ENCODE measurements around the gene ERC2. TPM values are rescaled to one million over a fixed set of nuclear protein-coding genes. Genes with fewer than 3 reads are reported as not detected.

ERC2 gene
- total RNA-seq, 3 donors from 2014 or later (not counting 1 experiment from before 2014, with no cell fraction given): not detected

DNA sequence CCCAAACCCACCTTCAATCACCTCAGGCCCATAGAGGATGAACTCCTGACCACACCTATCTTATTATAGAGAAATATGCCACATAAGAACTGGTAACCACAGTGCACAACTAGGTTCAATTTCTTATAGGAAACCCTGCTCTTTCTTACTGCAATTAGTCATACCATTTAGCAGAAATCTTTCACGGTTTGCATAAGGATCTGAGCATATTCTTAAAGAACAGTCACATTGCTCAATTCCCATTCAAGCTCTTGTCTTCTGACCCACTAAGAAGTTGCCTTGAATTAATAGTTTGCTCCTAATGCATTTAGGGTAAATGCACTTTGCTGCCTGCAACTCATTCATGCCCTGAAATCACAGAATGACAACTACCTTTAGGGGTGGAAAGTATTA, 9.2 kb downstream of the ERC2 start:
- Histone ChIP-seq H3K27me3 (ENCODE audit: control insufficient read depth, insufficient read depth, low read length) (peaks cover 4% of the 10 kb centered on the region), H3K36me3 (ENCODE audit: control insufficient read depth, insufficient read depth, low read length) (no peaks in the 10 kb centered on the region), H3K9me3 (ENCODE audit: control insufficient read depth, insufficient read depth, low read length) (no peaks in the 10 kb centered on the region), H3K4me3 (ENCODE audit: low read length) (no peak overlapping the region), H3K4me1 (ENCODE audit: control insufficient read depth, insufficient read depth, low read length) (no peaks in the 10 kb centered on the region), H3K27ac (ENCODE audit: low read length) (no peak overlapping the region)
- H3K4me1 Mint-ChIP-seq: no peaks in the 10 kb centered on the region
- H3K4me3 Mint-ChIP-seq: no peak overlapping the region
- TF ChIP-seq, protein P1, sequence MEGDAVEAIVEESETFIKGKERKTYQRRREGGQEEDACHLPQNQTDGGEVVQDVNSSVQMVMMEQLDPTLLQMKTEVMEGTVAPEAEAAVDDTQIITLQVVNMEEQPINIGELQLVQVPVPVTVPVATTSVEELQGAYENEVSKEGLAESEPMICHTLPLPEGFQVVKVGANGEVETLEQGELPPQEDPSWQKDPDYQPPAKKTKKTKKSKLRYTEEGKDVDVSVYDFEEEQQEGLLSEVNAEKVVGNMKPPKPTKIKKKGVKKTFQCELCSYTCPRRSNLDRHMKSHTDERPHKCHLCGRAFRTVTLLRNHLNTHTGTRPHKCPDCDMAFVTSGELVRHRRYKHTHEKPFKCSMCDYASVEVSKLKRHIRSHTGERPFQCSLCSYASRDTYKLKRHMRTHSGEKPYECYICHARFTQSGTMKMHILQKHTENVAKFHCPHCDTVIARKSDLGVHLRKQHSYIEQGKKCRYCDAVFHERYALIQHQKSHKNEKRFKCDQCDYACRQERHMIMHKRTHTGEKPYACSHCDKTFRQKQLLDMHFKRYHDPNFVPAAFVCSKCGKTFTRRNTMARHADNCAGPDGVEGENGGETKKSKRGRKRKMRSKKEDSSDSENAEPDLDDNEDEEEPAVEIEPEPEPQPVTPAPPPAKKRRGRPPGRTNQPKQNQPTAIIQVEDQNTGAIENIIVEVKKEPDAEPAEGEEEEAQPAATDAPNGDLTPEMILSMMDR (IDR thresholded peaks at IDR 0.05): no peak
- no peaks in the 10 kb centered on the region for H3K36me3 Mint-ChIP-seq
- peaks cover 13 to 72% of the 10 kb centered on the region in 2 donors for H3K27me3 Mint-ChIP-seq (ENCODE audit: low read depth in 2 of 2)
- intact Hi-C loops (cut with micrococcal nuclease): no loop called here
- no peak overlapping the region for H3K27ac Mint-ChIP-seq
- WGBS (ENCODE audit: insufficient coverage): 81% methylated on average over 1 of the region's 1 CpG
- no peaks in the 10 kb centered on the region for H3K9me3 Mint-ChIP-seq
- no peak for ATAC-seq
- no peak for DNase-seq

DNA sequence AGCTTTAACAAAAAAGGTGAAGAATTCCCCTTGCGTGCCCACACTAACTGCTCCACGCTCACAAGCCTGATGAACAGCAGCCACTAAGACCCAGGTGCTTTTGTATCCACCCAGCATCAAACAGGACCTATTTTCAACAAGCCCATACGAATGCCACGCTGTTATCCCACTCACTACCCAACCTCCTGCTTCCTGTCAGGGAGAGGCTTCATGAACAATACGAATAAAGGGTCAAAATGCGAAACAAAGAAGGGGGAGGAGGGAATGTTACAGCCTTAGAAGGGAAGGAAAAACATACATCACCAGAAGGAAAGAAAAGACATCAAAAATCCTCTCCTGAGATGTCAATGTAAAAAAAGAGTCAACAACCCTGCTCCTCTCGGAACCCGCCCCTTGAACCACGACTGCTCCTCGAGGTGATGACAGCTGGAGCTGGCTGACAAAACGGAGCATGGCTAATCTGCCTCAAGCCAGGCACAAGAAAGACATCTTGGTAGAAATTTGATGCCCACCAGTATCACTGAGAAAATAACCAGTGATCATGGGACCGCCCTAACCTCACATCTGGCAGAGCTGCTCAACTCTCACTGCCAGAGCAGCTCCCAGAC, 9.7 kb downstream of the ERC2 start:
- Mint-ChIP-seq H3K36me3 (no peaks in the 10 kb centered on the region), H3K27me3 (ENCODE audit: low read depth in 2 of 2) (peaks cover 11 to 72% of the 10 kb centered on the region in 2 donors), H3K27ac (no peak overlapping the region), H3K4me3 (no peak overlapping the region), H3K4me1 (no peaks in the 10 kb centered on the region), H3K9me3 (no peaks in the 10 kb centered on the region)
- Histone ChIP-seq H3K9me3 (ENCODE audit: control insufficient read depth, insufficient read depth, low read length) (no peaks in the 10 kb centered on the region), H3K36me3 (ENCODE audit: control insufficient read depth, insufficient read depth, low read length) (no peaks in the 10 kb centered on the region), H3K4me3 (ENCODE audit: low read length) (no peak overlapping the region), H3K4me1 (ENCODE audit: control insufficient read depth, insufficient read depth, low read length) (no peaks in the 10 kb centered on the region), H3K27ac (ENCODE audit: low read length) (no peak overlapping the region), H3K27me3 (ENCODE audit: control insufficient read depth, insufficient read depth, low read length) (peaks cover 4% of the 10 kb centered on the region)
- ATAC-seq (no peak), DNase-seq (no peak)
- WGBS (ENCODE audit: insufficient coverage): 77% methylated on average over 10 of the region's 12 CpGs
- TF ChIP-seq, protein P1 (IDR thresholded peaks at IDR 0.05): no peak
- intact Hi-C loops (cut with micrococcal nuclease): no loop called here

DNA sequence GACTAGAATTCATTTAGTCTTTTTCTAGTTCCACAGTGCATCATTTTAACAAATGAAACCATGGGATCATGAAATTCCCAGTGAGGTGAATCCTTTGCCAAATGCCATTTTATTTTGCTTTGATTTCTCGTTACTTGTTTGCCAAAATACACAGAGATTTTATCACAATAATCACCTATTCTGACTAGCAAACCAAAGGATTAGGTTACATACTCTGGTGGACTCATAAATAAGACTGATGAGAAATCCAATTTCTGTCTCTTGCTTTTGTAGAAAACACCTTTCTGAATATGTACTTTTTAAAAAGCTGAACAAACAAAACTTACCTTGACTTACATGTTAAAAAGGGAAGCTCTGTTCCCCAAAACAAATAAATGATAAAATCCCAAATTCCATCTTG, 12.2 kb downstream of the ERC2 start:
- no peak overlapping the region for H3K4me3 ChIP-seq (ENCODE audit: low read length)
- peaks cover 4% of the 10 kb centered on the region for H3K27me3 ChIP-seq (ENCODE audit: control insufficient read depth, insufficient read depth, low read length)
- Mint-ChIP-seq H3K4me1 (no peaks in the 10 kb centered on the region), H3K9me3 (no peaks in the 10 kb centered on the region), H3K4me3 (no peak overlapping the region), H3K27ac (no peak overlapping the region), H3K27me3 (ENCODE audit: low read depth in 2 of 2) (peaks cover 9 to 66% of the 10 kb centered on the region in 2 donors), H3K36me3 (no peaks in the 10 kb centered on the region)
- WGBS (ENCODE audit: insufficient coverage): 83% methylated on average over 1 of the region's 1 CpG
- ATAC-seq (no peak), DNase-seq (no peak)
- no peaks in the 10 kb centered on the region for H3K36me3 ChIP-seq (ENCODE audit: control insufficient read depth, insufficient read depth, low read length)
- TF ChIP-seq, protein P1 (IDR thresholded peaks at IDR 0.05): no peak
- no peaks in the 10 kb centered on the region for H3K9me3 ChIP-seq (ENCODE audit: control insufficient read depth, insufficient read depth, low read length)
- no peaks in the 10 kb centered on the region for H3K4me1 ChIP-seq (ENCODE audit: control insufficient read depth, insufficient read depth, low read length)
- intact Hi-C loops (cut with micrococcal nuclease): no loop called here
- H3K27ac ChIP-seq (ENCODE audit: low read length): no peak overlapping the region

DNA sequence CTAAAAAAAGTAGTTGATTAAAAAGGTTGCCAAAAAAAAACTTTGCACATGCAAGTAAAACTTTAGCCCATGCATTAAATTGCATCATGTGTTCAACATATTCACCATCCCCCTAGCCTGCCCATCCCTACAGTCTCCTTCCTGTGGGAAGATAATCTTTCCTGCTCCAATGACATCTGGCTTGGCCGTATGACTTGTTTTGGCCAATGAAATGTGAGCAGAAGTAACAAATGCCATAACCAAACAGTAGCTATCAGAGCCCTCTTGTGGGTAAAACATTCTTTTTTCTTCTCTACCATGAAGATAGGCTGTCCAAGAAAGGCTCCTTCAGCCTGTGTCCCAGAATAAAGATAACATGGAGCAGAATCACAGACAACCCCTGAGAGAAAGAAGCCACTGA, 15.3 kb downstream of the ERC2 start:
- peaks cover 4% of the 10 kb centered on the region for H3K27me3 ChIP-seq (ENCODE audit: control insufficient read depth, insufficient read depth, low read length)
- no peaks in the 10 kb centered on the region for H3K9me3 Mint-ChIP-seq
- H3K9me3 ChIP-seq (ENCODE audit: control insufficient read depth, insufficient read depth, low read length): no peaks in the 10 kb centered on the region
- H3K27ac ChIP-seq (ENCODE audit: low read length): no peak overlapping the region
- intact Hi-C loops (cut with micrococcal nuclease): no loop called here
- H3K27me3 Mint-ChIP-seq (ENCODE audit: low read depth in 2 of 2): peaks cover 11 to 47% of the 10 kb centered on the region in 2 donors
- WGBS (ENCODE audit: insufficient coverage): 73% methylated on average over 1 of the region's 1 CpG
- H3K27ac Mint-ChIP-seq: no peak overlapping the region
- no peaks in the 10 kb centered on the region for H3K36me3 ChIP-seq (ENCODE audit: control insufficient read depth, insufficient read depth, low read length)
- TF ChIP-seq, protein P1 (IDR thresholded peaks at IDR 0.05): no peak
- H3K4me3 ChIP-seq (ENCODE audit: low read length): no peak overlapping the region
- no peaks in the 10 kb centered on the region for H3K4me1 ChIP-seq (ENCODE audit: control insufficient read depth, insufficient read depth, low read length)
- no peak for DNase-seq
- H3K4me1 Mint-ChIP-seq: no peaks in the 10 kb centered on the region
- no peak overlapping the region for H3K4me3 Mint-ChIP-seq
- H3K36me3 Mint-ChIP-seq: no peaks in the 10 kb centered on the region
- no peak for ATAC-seq

All from natural killer cell (primary cell).